Measurements from ENCODE around the gene GRK1.

Gene GRK1

DNA sequence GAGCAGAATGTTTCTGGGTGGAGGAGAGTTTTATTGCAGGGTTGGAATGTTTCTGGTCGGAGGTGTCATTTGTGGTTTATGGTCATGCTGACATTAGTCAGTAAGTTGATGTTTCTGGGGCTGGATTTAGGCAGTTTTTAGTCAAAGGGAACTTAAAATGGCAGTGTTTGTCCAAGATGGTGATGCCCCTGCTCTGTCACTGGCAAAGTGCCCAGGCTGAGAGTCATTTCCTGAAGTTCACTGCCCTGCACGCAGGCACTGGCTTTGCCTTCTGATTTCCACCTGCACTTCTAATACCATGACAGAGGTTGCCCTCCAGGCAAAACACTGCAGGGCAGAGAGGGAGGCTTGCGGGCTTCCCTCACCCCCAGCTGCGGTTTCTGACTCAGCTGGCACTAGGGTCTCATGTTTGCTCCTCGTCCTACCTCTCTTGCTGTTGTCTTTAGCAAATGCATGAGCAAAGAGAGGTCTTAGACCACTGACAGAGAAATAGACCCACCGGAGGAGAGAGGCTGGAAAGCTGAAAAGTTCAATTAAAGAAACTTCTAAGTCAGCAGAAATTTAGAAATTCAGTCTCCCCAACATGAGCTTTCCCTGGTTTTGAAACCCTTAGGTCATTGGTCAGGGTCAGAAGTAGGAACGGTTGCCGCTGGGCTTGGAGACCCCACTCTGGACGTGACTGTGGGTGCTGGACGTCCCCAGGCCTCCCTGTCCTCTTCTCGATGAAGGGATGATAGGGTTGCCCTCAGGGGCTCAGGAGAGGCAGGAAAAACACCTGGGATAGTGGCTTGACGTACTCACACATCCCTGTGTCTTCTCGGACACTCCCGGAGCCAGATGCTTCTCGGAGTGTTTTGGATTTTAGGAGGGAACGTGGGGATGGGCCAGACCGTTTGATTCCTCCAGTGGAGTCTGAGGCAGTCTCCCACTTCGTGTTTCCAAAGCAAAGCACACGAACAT is 118.3 kb downstream of the GRK1 start:
- H3K4me3 ChIP-seq (ENCODE audit: low read depth, low read length) = no peak overlapping the region
- POLR2A ChIA-PET = no interaction called here

More for the DNA sequence above, 118.3 kb downstream of the GRK1 start:
- TF ChIP-seq, protein P1, sequence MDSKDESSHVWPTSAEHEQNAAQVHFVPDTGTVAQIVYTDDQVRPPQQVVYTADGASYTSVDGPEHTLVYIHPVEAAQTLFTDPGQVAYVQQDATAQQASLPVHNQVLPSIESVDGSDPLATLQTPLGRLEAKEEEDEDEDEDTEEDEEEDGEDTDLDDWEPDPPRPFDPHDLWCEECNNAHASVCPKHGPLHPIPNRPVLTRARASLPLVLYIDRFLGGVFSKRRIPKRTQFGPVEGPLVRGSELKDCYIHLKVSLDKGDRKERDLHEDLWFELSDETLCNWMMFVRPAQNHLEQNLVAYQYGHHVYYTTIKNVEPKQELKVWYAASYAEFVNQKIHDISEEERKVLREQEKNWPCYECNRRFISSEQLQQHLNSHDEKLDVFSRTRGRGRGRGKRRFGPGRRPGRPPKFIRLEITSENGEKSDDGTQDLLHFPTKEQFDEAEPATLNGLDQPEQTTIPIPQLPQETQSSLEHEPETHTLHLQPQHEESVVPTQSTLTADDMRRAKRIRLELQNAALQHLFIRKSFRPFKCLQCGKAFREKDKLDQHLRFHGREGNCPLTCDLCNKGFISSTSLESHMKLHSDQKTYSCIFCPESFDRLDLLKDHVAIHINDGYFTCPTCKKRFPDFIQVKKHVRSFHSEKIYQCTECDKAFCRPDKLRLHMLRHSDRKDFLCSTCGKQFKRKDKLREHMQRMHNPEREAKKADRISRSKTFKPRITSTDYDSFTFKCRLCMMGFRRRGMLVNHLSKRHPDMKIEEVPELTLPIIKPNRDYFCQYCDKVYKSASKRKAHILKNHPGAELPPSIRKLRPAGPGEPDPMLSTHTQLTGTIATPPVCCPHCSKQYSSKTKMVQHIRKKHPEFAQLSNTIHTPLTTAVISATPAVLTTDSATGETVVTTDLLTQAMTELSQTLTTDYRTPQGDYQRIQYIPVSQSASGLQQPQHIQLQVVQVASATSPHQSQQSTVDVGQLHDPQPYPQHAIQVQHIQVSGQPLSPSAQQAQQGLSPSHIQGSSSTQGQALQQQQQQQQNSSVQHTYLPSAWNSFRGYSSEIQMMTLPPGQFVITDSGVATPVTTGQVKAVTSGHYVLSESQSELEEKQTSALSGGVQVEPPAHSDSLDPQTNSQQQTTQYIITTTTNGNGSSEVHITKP (tag by site-specific recombination; IDR thresholded peaks at IDR 0.05) = no peak
- TF ChIP-seq ZNF48 (tag by site-specific recombination; IDR thresholded peaks at IDR 0.05) (no peak), ZNF837 (tag by site-specific recombination; IDR thresholded peaks at IDR 0.05) (no peak), ZNF239 (tag by site-specific recombination; IDR thresholded peaks at IDR 0.05) (no peak), GLI4 (tag by site-specific recombination; IDR thresholded peaks at IDR 0.05) (no peak), GFI1B (tag by site-specific recombination; IDR thresholded peaks at IDR 0.05) (no peak), ZNF350 (tag by site-specific recombination; IDR thresholded peaks at IDR 0.05) (no peak), ZNF76 (tag by site-specific recombination; IDR thresholded peaks at IDR 0.05; ENCODE audit: borderline replicate concordance, low read depth) (no peak), SP3 (tag by site-specific recombination; IDR thresholded peaks at IDR 0.05) (no peak), SP7 (tag by site-specific recombination; IDR thresholded peaks at IDR 0.05) (no peak), KLF7 (tag by site-specific recombination; IDR thresholded peaks at IDR 0.05; ENCODE audit: borderline replicate concordance) (no peak), ZNF133 (tag by site-specific recombination; IDR thresholded peaks at IDR 0.05) (no peak), ZNF2 (tag by site-specific recombination; IDR thresholded peaks at IDR 0.05) (no peak), ZNF292 (tag by site-specific recombination; IDR thresholded peaks at IDR 0.05; ENCODE audit: borderline replicate concordance, low read depth) (no peak), ZNF175 (tag by site-specific recombination; IDR thresholded peaks at IDR 0.05) (no peak)
- TF ChIP-seq, protein P2, sequence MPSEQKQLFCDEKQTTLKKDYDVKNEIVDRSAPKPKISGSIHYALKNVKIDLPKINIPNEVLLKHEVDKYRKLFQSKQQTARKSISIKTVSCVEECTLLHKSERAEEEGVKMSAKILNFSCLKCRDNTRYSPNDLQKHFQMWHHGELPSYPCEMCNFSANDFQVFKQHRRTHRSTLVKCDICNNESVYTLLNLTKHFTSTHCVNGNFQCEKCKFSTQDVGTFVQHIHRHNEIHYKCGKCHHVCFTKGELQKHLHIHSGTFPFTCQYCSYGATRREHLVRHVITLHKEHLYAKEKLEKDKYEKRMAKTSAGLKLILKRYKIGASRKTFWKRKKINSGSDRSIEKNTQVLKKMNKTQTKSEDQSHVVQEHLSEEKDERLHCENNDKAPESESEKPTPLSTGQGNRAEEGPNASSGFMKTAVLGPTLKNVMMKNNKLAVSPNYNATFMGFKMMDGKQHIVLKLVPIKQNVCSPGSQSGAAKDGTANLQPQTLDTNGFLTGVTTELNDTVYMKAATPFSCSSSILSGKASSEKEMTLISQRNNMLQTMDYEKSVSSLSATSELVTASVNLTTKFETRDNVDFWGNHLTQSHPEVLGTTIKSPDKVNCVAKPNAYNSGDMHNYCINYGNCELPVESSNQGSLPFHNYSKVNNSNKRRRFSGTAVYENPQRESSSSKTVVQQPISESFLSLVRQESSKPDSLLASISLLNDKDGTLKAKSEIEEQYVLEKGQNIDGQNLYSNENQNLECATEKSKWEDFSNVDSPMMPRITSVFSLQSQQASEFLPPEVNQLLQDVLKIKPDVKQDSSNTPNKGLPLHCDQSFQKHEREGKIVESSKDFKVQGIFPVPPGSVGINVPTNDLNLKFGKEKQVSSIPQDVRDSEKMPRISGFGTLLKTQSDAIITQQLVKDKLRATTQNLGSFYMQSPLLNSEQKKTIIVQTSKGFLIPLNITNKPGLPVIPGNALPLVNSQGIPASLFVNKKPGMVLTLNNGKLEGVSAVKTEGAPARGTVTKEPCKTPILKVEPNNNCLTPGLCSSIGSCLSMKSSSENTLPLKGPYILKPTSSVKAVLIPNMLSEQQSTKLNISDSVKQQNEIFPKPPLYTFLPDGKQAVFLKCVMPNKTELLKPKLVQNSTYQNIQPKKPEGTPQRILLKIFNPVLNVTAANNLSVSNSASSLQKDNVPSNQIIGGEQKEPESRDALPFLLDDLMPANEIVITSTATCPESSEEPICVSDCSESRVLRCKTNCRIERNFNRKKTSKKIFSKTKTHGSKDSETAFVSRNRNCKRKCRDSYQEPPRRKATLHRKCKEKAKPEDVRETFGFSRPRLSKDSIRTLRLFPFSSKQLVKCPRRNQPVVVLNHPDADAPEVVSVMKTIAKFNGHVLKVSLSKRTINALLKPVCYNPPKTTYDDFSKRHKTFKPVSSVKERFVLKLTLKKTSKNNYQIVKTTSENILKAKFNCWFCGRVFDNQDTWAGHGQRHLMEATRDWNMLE (tag by site-specific recombination; conservative IDR thresholded peaks at IDR 0.05; ENCODE audit: low read depth) = no peak
- TF ChIP-seq, protein P3, sequence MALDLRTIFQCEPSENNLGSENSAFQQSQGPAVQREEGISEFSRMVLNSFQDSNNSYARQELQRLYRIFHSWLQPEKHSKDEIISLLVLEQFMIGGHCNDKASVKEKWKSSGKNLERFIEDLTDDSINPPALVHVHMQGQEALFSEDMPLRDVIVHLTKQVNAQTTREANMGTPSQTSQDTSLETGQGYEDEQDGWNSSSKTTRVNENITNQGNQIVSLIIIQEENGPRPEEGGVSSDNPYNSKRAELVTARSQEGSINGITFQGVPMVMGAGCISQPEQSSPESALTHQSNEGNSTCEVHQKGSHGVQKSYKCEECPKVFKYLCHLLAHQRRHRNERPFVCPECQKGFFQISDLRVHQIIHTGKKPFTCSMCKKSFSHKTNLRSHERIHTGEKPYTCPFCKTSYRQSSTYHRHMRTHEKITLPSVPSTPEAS (tag by site-specific recombination; IDR thresholded peaks at IDR 0.05) = no peak
- TF ChIP-seq, protein P4, sequence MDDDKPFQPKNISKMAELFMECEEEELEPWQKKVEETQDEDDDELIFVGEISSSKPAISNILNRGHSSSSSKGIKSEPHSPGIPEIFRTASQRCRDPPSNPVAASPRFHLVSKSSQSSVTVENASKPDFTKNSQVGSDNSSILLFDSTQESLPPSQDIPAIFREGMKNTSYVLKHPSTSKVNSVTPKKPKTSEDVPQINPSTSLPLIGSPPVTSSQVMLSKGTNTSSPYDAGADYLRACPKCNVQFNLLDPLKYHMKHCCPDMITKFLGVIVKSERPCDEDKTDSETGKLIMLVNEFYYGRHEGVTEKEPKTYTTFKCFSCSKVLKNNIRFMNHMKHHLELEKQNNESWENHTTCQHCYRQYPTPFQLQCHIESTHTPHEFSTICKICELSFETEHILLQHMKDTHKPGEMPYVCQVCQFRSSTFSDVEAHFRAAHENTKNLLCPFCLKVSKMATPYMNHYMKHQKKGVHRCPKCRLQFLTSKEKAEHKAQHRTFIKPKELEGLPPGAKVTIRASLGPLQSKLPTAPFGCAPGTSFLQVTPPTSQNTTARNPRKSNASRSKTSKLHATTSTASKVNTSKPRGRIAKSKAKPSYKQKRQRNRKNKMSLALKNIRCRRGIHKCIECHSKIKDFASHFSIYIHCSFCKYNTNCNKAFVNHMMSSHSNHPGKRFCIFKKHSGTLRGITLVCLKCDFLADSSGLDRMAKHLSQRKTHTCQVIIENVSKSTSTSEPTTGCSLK (tag by site-specific recombination; IDR thresholded peaks at IDR 0.05) = no peak
- TF ChIP-seq, protein P5, sequence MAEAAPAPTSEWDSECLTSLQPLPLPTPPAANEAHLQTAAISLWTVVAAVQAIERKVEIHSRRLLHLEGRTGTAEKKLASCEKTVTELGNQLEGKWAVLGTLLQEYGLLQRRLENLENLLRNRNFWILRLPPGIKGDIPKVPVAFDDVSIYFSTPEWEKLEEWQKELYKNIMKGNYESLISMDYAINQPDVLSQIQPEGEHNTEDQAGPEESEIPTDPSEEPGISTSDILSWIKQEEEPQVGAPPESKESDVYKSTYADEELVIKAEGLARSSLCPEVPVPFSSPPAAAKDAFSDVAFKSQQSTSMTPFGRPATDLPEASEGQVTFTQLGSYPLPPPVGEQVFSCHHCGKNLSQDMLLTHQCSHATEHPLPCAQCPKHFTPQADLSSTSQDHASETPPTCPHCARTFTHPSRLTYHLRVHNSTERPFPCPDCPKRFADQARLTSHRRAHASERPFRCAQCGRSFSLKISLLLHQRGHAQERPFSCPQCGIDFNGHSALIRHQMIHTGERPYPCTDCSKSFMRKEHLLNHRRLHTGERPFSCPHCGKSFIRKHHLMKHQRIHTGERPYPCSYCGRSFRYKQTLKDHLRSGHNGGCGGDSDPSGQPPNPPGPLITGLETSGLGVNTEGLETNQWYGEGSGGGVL (tag by site-specific recombination; IDR thresholded peaks at IDR 0.05) = no peak
- Histone ChIP-seq H3K27ac (ENCODE audit: extremely low read depth, low read depth, low read length) (no peak overlapping the region), H3K4me1 (ENCODE audit: control insufficient read depth, insufficient read depth, low read length) (no peaks in the 10 kb centered on the region), H3K9me3 (ENCODE audit: control insufficient read depth, insufficient read depth, low read depth, low read length) (no peaks in the 10 kb centered on the region), H3K36me3 (ENCODE audit: control insufficient read depth in 2 of 2, insufficient read depth in 1 of 2, low read length in 2 of 2) (no peaks in the 10 kb centered on the region)
- CTCF ChIA-PET = no interaction called here

Data from HEK293 (cell line).